ENCODE measurements around the gene CYB561.
A peak's percentile ranks its signal among the peaks of the same experiment; 100 is the strongest.

The CYB561 gene

DNA sequence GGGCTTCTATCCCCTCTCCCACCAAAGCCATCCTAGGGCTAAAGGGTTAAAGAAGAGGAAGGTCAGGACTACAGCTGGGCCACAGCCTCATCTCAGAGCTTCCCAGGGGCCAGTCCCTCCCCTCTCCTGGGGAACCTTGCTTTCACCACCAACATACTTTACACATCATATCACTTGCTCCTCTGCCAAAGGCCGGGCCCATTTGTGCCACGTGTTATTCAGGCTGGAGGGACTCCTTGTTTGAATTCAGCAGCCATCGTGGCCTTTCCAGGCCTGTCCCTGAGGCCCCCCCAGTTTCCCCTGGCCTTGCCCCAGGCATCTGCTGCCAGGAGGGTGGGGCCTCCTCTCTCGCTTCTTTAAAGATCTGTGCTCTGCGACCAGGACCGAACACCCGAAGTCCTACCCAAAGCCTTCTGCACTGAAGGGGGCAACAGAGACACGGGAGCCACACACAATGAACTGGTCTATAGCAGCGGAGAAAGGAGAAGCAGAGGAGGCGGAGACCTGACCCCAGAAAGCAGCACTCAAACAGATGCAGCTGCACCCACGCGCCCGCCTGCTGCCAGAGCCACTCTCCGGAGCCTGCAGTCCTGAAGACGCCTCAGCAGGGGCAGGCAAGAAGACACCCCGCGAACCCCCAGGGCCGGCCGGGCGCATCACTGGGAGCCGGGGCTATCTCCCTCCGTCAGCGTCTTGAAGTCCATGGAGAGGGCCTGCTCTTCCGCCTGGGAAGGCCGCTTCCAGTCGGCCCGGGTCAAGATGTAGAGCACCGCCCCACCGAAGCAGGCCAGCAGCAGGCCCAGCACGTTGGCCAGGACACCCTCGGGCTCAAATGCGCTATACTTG lies 12.1 kb downstream of the CYB561 start:
- Histone ChIP-seq H3K4me3 (no peak overlapping the region), H3K27ac (peak overlapping the region in 1 of 2 donors; percentile 72)
- peak; percentile 89 for DNase-seq (ENCODE audit: low spot score)
- TF ChIP-seq, protein P1, sequence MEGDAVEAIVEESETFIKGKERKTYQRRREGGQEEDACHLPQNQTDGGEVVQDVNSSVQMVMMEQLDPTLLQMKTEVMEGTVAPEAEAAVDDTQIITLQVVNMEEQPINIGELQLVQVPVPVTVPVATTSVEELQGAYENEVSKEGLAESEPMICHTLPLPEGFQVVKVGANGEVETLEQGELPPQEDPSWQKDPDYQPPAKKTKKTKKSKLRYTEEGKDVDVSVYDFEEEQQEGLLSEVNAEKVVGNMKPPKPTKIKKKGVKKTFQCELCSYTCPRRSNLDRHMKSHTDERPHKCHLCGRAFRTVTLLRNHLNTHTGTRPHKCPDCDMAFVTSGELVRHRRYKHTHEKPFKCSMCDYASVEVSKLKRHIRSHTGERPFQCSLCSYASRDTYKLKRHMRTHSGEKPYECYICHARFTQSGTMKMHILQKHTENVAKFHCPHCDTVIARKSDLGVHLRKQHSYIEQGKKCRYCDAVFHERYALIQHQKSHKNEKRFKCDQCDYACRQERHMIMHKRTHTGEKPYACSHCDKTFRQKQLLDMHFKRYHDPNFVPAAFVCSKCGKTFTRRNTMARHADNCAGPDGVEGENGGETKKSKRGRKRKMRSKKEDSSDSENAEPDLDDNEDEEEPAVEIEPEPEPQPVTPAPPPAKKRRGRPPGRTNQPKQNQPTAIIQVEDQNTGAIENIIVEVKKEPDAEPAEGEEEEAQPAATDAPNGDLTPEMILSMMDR (IDR thresholded peaks at IDR 0.05): no peak

DNA sequence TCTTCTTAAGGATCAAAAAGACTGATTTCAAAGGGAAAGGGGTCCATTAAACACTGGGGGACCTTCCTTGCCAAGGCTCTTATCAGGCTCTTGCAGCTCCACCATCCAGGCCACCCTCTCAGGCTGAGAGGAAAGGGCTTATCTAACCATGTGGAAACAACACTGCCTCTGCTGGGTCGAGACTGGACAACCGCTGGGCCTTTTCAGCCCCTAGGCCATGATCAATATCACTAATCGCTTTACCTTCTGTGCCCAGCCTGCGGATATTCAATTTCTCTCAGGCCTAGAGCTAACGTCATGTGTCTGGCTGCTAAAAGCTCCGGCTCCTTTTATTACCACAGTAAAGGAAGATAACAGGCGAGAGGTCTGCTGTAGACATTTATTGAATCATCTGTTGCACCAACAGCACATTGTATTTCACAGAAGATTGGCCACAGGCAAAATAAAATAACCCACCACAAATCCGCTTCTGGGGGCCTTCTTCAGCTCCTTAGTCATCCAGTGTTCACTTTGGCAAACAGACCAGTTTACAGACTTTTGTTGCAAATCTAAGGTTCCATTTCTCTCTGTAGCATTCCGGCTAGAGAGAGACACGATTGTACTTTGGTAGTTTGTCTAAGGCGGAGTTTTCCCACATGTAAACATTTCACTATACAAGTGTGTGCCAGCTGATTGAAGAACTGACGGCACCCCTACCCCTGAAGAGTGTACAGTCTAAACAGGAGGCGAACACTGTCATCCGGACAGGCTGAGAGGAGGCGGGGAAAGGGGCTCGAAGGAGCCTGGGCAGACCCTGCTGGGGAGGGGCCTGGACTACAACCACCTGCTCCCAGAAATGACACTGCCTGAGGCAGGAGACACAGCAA lies 13.9 kb downstream of the CYB561 start:
- DNase-seq (ENCODE audit: low spot score): no peak
- TF ChIP-seq, protein P1 (IDR thresholded peaks at IDR 0.05): no peak

DNA sequence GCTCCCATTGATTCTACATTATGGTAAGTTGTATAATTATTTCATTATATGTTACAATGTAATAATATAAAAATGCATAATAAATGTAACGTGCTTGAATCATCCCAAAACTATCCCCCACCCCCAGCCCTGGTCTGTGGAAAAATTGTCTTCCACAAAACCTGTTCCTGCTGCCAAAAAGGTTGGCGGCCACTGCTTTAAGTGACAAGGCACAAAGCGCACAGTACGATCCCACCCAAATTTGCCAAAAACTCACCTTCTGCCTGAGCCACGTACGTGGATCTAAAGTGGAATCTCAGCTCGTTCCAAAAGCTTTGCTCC lies 14.5 kb downstream of the CYB561 start:
- DNase-seq (ENCODE audit: low spot score): no peak
- H3K27ac ChIP-seq: no peak overlapping the region
- TF ChIP-seq, protein P1 (IDR thresholded peaks at IDR 0.05): no peak
- no peak overlapping the region for H3K4me3 ChIP-seq

More for the DNA sequence above, 13.9 kb downstream of the CYB561 start:
- Histone ChIP-seq H3K27ac (peak overlapping the region in 1 of 2 donors; percentile 72), H3K4me3 (no peak overlapping the region)

DNA sequence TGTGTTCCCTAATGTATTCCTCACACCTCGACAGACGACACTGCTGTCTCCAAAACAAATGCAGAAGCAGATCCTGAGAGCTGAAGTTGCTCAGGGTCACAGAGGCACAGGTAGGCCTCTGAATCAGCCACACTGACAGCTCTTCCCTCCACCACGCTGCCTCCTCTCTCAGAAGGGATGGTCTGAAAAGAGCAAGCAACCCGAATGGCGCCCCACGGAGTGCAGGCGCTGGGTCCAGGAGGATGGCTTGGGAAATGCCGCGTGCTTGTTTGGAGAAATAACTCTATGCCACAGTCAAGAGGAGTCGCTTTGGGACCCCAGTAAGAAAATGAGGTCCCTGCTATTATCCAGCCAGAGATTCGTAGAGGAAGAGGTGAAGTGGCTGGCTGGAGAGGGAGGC lies 15.9 kb downstream of the CYB561 start:
- no peak for DNase-seq (ENCODE audit: low spot score)
- TF ChIP-seq, protein P1 (IDR thresholded peaks at IDR 0.05): no peak
- Histone ChIP-seq H3K27ac (no peak overlapping the region), H3K4me3 (no peak overlapping the region)

DNA sequence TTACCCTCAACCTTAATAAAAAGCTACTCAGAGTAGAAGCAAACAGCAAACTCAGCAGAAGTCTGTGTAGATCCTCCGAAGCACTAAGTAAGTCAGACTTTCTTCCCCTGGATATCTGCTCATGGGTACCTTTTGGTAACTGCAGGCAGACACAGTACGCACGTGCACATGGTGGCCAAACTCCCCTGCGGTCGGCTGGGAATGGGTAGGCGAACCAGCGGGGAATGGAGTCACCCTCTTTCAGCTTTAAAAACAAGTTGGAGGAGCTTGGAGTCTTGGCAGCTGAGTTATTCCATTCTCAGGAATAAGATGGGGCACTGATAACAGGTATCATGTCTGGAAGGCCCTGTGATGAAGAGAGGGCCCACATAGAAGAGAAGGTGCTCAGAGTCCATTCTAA lies 16.3 kb downstream of the CYB561 start:
- DNase-seq (ENCODE audit: low spot score): no peak
- Histone ChIP-seq H3K4me3 (no peak overlapping the region), H3K27ac (no peak overlapping the region)
- TF ChIP-seq, protein P1 (IDR thresholded peaks at IDR 0.05): no peak

DNA sequence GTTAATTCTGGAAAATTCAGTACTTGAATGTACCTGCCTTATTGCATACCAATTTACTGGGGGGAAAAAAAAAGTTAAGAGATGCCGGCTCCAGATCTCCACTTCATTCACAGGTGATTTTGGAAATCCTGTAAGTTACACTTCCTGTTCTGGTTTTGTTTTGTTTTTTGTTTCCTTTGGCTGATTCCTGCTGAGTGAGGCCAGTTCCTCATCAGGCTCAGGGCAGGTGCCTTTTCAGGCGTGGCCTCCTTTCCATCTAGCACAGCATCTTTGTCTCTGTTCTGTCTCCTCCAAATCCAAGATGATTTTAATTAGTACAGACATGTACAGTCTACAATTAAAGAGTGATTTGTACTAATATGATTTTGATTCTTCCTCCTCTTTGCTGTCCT lies 19.2 kb downstream of the CYB561 start:
- no peak for DNase-seq (ENCODE audit: low spot score)
- TF ChIP-seq, protein P1 (IDR thresholded peaks at IDR 0.05): no peak
- no peak overlapping the region for H3K27ac ChIP-seq
- H3K4me3 ChIP-seq: no peak overlapping the region

All from coronary artery (tissue), 2 donors.